Choroid plexus epithelial cell (primary cell): ENCODE data around the gene IL17RD.

ENCODE experiments used
- DNase-seq: peaks from one replicate; pipeline ENCODE4 v3.0.0-alpha.2; 2010; ENCODE audit warnings: low read depth
- H3K4me3 ChIP-seq: 2 replicates; pipeline ENCODE4 v1.5.1; 2011; ENCODE audit warnings: low read depth, mild to moderate bottlenecking, control low read depth, low read length, moderate library complexity
- CTCF ChIP-seq: conservative IDR thresholded peaks from 2 replicates; pipeline ENCODE4 v1.5.1; 2011; ENCODE audit warnings: low read depth, mild to moderate bottlenecking, control low read depth, inconsistent platforms, low read length, moderate library complexity

Gene IL17RD

DNA sequence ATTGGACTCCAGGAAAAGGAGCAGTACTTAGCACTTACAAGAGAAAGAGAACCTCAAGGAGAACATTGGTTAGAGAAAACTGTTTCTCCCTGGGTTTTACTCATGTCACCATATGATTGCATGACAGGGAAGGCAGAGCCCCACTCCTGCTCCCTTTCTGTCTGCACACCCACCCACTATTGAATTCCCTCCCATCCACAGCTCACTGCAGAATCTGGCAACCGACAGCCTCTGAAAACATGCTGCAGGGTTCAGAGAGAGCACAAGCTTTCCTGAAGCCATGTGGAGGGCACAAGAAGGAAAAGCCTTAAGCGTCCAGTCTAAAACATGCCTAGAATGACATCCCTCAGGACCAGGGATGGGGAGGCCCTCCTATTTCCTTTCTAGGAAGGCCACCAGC lies 3.0 kb upstream of the IL17RD start:
- no peak overlapping the region for H3K4me3 ChIP-seq
- TF ChIP-seq CTCF, result no peak

GRCh38 chr3:57166660-57167059 lies 1.5 kb upstream of the IL17RD start:
- DNase-seq, result no peak
- H3K4me3 ChIP-seq, result no peak overlapping the region
- TF ChIP-seq CTCF, result no peak

More for the DNA sequence above, 3.0 kb upstream of the IL17RD start:
- DNase-seq, result no peak

DNA sequence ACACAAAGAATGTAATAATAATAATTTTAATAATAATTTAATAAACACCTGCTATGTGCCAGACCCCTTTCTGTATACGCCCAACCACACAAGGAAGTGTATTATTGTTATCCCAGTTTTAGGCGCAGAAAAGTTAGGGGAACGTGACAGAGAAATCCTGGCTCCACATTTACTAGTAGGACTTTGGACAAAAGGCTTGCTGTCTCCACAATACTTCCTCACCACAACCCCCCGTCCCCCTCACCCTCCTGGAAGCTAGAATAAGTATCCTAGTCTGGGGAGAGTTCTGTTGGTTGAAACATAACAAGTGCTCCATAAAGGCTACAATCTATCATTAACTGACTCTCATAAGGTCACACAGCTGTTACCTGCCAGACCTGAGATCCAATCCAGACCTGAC lies 488 bp upstream of the IL17RD start:
- no peak for DNase-seq
- no peak for TF ChIP-seq CTCF
- H3K4me3 ChIP-seq, result no peak overlapping the region

- H3K4me3 ChIP-seq, result peak overlapping the region; percentile 65
- no peak for TF ChIP-seq CTCF
- DNase-seq, result peak; percentile 26
These were observed 916 bp downstream of the IL17RD start for GRCh38 chr3:57164217-57164656.

GRCh38 chr3:57163751-57164150 lies 1.4 kb downstream of the IL17RD start:
- no peak overlapping the region for H3K4me3 ChIP-seq
- DNase-seq, result no peak
- no peak for TF ChIP-seq CTCF

DNA sequence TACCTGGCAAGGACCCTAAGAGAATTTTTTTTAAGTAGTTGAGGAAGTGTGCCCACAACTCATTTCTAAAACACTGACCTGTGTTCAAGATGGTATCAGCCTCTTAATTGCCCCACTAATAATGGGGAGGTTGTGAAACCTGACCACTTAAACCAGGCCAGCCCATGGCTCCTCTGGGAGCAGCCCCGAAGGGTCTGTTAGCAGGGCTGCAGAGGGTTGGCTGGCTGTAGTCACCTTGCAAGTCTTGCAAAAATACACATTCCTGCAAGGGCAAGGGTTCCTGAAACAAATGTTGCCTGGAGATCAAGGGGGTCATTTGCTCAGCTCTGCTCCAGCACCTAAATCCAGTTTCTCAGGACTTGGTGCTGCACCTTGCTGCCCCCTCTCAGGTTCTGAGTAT lies 3.2 kb downstream of the IL17RD start:
- DNase-seq, result no peak
- H3K4me3 ChIP-seq, result no peak overlapping the region
- TF ChIP-seq CTCF, result no peak

DNA sequence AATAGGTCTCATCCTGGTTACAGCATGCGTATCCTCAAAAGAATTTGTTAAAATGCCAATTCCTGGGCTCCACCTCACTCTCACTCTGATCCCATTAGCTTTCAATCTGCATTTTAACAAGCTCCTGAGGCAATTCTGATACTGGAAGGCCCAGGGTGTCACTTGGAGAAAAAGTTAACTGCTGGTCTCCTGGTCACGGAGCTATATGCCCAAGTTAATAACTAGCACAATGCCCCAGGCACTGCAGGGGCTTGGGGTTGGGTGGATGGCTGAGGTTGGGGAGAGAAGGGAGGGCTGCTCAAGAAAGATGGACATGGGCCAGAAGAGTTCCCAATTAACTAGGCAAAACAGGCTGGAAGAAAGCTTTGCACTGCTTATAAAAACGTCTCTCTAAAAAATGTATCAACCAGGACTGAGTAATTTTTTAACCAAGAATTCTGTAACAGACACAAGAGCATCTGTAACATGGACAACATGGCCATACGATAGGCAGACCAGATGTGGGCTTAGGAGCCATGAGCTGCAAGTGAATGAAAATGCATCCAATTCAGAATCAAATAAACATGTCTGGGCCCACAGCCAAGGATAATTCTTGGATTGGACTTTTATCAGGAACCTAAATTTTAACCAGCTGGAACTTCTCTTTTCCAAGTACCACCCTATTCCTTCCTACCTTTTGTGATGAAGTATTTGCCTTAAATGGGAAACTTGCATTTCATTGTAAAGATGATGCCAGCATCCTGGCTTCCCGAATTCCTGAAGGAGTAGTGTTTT lies 4.2 kb downstream of the IL17RD start:
- no peak for DNase-seq
- TF ChIP-seq CTCF, result no peak
- no peak overlapping the region for H3K4me3 ChIP-seq
